CD14-positive monocyte (primary cell): Measurements from ENCODE around the gene REPIN1. TPM values are rescaled to one million over a fixed set of nuclear protein-coding genes. Genes with fewer than 3 reads are reported as not detected.
A peak's percentile ranks its signal among the peaks of the same experiment; 100 is the strongest.

Source experiments
- DNase-seq, 3 donors: peaks; one replicate each; pipeline ENCODE4 v3.0.0-alpha.2; 2011 to 2022
- H2AFZ ChIP-seq: 2 replicates; pipeline ENCODE4 v1.6.0; 2012; ENCODE audit warnings: mild to moderate bottlenecking, low read depth, low read length, inconsistent platforms; ENCODE audit not compliant: insufficient read depth, poor library complexity, severe bottlenecking
- H3K27ac ChIP-seq, 2 donors: 1 replicate in 1 of 2; 2 replicates in 1 of 2; pipeline ENCODE4 v1.5.1; 2012 to 2013; ENCODE audit warnings: low read length in 2 of 2, control low read depth in 1 of 2, inconsistent platforms in 1 of 2, low read depth in 1 of 2, mild to moderate bottlenecking in 1 of 2
- H3K27me3 ChIP-seq, 2 donors: one replicate each; pipeline versions ENCODE4 v1.6.0 to v1.6.1; 2011 to 2013; ENCODE audit warnings: low read length in 2 of 2; ENCODE audit not compliant: control insufficient read depth in 2 of 2, insufficient read depth in 2 of 2
- H3K36me3 ChIP-seq, 2 donors: replicated peaks in 1 of 2; 1 replicate in 1 of 2; 2 replicates in 1 of 2; pipeline versions ENCODE4 v1.5.1 to v1.6.1; 2012 to 2013; ENCODE audit warnings: low read length in 2 of 2, control low read depth in 1 of 2, inconsistent platforms in 1 of 2, mild to moderate bottlenecking in 1 of 2; ENCODE audit not compliant: insufficient read depth in 2 of 2, control insufficient read depth in 1 of 2
- H3K4me1 ChIP-seq, 2 donors: 1 replicate in 1 of 2; 2 replicates in 1 of 2; pipeline versions ENCODE4 v1.5.1 to v1.6.1; 2012 to 2013; ENCODE audit warnings: low read length in 2 of 2, control low read depth in 1 of 2, inconsistent platforms in 1 of 2, mild to moderate bottlenecking in 1 of 2, moderate library complexity in 1 of 2; ENCODE audit not compliant: insufficient read depth in 2 of 2, control insufficient read depth in 1 of 2
- H3K4me2 ChIP-seq: replicated peaks from 2 replicates; pipeline ENCODE3; 2012; ENCODE audit warnings: low read length, moderate library complexity, mild to moderate bottlenecking; ENCODE audit not compliant: poor library complexity, severe bottlenecking; ENCODE audit errors: extremely low read depth
- H3K4me3 ChIP-seq, 3 experiments: fragments of 200-600 bp in 1 of 3; sonication (generic) in 1 of 3; replicated peaks in 1 of 3; 1 replicate in 2 of 3; 2 replicates in 1 of 3; pipeline ENCODE4 v1.5.1; 2011 to 2013; ENCODE audit warnings: low read length in 3 of 3, mild to moderate bottlenecking in 3 of 3, control low read depth in 2 of 3, low read depth in 2 of 3, inconsistent platforms in 1 of 3, moderate library complexity in 1 of 3
- H3K79me2 ChIP-seq: 2 replicates; pipeline ENCODE4 v1.6.0; 2012; ENCODE audit warnings: mild to moderate bottlenecking, control low read depth, inconsistent platforms, low read length, moderate library complexity; ENCODE audit not compliant: insufficient read depth
- H3K9ac ChIP-seq: 2 replicates; pipeline ENCODE4 v1.6.0; 2017; ENCODE audit warnings: low read length, mild to moderate bottlenecking; ENCODE audit not compliant: insufficient read depth, poor library complexity, severe bottlenecking
- H3K9me3 ChIP-seq, 2 donors: replicated peaks in 1 of 2; 1 replicate in 1 of 2; 2 replicates in 1 of 2; pipeline versions ENCODE4 v1.5.1 to v1.6.1; 2012 to 2013; ENCODE audit warnings: low read length in 2 of 2, control low read depth in 1 of 2; ENCODE audit not compliant: control insufficient read depth in 1 of 2, insufficient read depth in 1 of 2
- H4K20me1 ChIP-seq: 2 replicates; pipeline ENCODE4 v1.6.0; 2012; ENCODE audit warnings: mild to moderate bottlenecking, low read length, control low read depth, moderate library complexity; ENCODE audit not compliant: insufficient read depth
- H3K27ac Mint-ChIP-seq, 7 donors: one replicate each; pipeline ENCODE4 v1.8.0; 2020; ENCODE audit warnings: mild to moderate bottlenecking in 7 of 7, mixed read lengths in 7 of 7, moderate library complexity in 6 of 7, inconsistent platforms in 2 of 7
- H3K27me3 Mint-ChIP-seq, 3 donors: one replicate each; pipeline ENCODE4 v1.8.0; 2021 to 2022; ENCODE audit warnings: low read depth in 3 of 3, mild to moderate bottlenecking in 3 of 3, mixed read lengths in 3 of 3, moderate library complexity in 3 of 3, inconsistent platforms in 1 of 3
- H3K36me3 Mint-ChIP-seq, 2 donors: one replicate each; pipeline ENCODE4 v1.8.0; 2020; ENCODE audit warnings: mixed read lengths in 2 of 2, inconsistent platforms in 1 of 2, mild to moderate bottlenecking in 1 of 2
- H3K4me1 Mint-ChIP-seq: one replicate; pipeline ENCODE4 v1.8.0; 2020; ENCODE audit warnings: mild to moderate bottlenecking, mixed read lengths
- H3K4me3 Mint-ChIP-seq, 2 donors: one replicate each; pipeline ENCODE4 v1.8.0; 2020; ENCODE audit warnings: mild to moderate bottlenecking in 2 of 2, mixed read lengths in 2 of 2, moderate library complexity in 1 of 2
- H3K9me3 Mint-ChIP-seq, 7 donors: one replicate each; pipeline ENCODE4 v1.8.0; 2020 to 2022; ENCODE audit warnings: mixed read lengths in 7 of 7, mild to moderate bottlenecking in 6 of 7, moderate library complexity in 6 of 7, inconsistent platforms in 2 of 7
- WGBS: methylation state at CpG from one replicate; pipeline ENCODE4 v1.1.5; 2013; ENCODE audit warnings: missing lambda C conversion rate; ENCODE audit not compliant: insufficient coverage; 5-methylcytosine and 5-hydroxymethylcytosine counted together
- intact Hi-C, 2 donors: fragments of 100-400 bp; cut with micrococcal nuclease; formaldehyde crosslinking; loops; one replicate each; pipeline versions ENCODE4 v1.15.0 to v1.15.1; 2023
- polyA plus RNA-seq, 3 donors: library from polyadenylated mRNA; depleted of rRNA in 1 of 3; unstranded in 2 of 3; stranded (reverse) in 1 of 3; fragments of 300-500 nt in 2 of 3; fragments of >200 nt in 1 of 3; fragmentation: Illumina TruSeq in 2 of 3; gene quantifications; 1 replicate in 2 of 3; 2 replicates in 1 of 3; pipeline ENCODE4 v1.2.3, GENCODE V29; 2012 to 2021
- TF ChIP-seq, protein P1 (sequence below): fragments of 200-600 bp; IDR thresholded peaks from one replicate; pipeline ENCODE4 v1.8.0; 2022; ENCODE audit warnings: antibody characterized with exemption, mild to moderate bottlenecking

REPIN1 gene
- polyA plus RNA-seq, 3 donors = 32.7 to 42.9 (median 39.0) TPM

DNA sequence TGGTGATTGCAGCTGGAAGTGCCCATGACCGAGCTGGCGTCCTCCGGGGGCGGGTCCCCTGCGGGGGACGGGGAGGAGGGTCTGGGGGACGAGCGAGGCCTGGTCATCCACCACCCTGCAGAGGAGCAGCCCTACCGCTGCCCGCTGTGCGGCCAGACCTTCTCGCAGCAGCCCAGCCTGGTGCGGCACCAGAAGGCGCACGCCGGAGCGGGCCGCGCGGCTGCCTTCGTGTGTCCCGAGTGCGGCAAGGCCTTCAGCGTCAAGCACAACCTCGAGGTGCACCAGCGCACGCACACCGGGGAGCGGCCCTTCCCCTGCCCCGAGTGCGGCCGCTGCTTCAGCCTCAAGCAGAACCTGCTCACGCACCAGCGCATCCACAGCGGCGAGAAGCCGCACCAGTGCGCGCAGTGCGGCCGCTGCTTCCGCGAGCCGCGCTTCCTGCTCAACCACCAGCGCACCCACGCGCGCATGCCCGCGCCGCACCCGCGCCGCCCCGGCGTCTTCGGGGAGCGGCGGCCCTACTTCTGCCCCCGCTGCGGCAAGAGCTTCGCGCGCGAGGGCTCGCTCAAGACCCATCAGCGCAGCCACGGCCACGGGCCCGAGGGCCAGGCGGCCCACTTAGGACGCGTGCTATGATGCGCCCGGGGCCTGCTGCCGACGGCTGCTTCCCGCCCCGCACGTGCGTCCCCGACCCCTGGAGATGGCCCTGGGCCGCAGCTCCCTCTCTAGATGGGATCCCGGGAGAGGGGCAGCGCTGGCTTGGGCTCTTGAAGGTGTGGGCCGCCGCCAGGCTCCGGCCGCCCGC is 39.2 kb downstream of the REPIN1 start:
- intact Hi-C loops = no loop called here
- no peak overlapping the region for H3K4me3 ChIP-seq
- no peaks in the 10 kb centered on the region for H3K36me3 ChIP-seq
- Mint-ChIP-seq H3K27ac (no peak overlapping the region), H3K9me3 (peaks cover 0 to 1% (median 0%) of the 10 kb centered on the region in 7 donors), H3K4me1 (peaks cover 30% of the 10 kb centered on the region), H3K4me3 (no peak overlapping the region), H3K36me3 (peaks cover 0 to 17% of the 10 kb centered on the region in 2 donors), H3K27me3 (peaks cover 0 to 6% (median 5%) of the 10 kb centered on the region in 3 donors)
- no peaks in the 10 kb centered on the region for H3K27me3 ChIP-seq
- H3K9me3 ChIP-seq = no peaks in the 10 kb centered on the region
- H3K4me1 ChIP-seq = peaks cover 26 to 33% of the 10 kb centered on the region in 2 donors
- no peak overlapping the region for H3K27ac ChIP-seq
- H3K79me2 ChIP-seq = no peaks in the 10 kb centered on the region
- H3K4me2 ChIP-seq = no peak overlapping the region
- no peak overlapping the region for H3K9ac ChIP-seq
- TF ChIP-seq, protein P1, sequence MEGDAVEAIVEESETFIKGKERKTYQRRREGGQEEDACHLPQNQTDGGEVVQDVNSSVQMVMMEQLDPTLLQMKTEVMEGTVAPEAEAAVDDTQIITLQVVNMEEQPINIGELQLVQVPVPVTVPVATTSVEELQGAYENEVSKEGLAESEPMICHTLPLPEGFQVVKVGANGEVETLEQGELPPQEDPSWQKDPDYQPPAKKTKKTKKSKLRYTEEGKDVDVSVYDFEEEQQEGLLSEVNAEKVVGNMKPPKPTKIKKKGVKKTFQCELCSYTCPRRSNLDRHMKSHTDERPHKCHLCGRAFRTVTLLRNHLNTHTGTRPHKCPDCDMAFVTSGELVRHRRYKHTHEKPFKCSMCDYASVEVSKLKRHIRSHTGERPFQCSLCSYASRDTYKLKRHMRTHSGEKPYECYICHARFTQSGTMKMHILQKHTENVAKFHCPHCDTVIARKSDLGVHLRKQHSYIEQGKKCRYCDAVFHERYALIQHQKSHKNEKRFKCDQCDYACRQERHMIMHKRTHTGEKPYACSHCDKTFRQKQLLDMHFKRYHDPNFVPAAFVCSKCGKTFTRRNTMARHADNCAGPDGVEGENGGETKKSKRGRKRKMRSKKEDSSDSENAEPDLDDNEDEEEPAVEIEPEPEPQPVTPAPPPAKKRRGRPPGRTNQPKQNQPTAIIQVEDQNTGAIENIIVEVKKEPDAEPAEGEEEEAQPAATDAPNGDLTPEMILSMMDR = no peak
- 97% methylated on average over 86 of the region's 91 CpGs for WGBS
- H2AFZ ChIP-seq = no peak overlapping the region
- no peak for DNase-seq
- H4K20me1 ChIP-seq = no peaks in the 10 kb centered on the region

DNA sequence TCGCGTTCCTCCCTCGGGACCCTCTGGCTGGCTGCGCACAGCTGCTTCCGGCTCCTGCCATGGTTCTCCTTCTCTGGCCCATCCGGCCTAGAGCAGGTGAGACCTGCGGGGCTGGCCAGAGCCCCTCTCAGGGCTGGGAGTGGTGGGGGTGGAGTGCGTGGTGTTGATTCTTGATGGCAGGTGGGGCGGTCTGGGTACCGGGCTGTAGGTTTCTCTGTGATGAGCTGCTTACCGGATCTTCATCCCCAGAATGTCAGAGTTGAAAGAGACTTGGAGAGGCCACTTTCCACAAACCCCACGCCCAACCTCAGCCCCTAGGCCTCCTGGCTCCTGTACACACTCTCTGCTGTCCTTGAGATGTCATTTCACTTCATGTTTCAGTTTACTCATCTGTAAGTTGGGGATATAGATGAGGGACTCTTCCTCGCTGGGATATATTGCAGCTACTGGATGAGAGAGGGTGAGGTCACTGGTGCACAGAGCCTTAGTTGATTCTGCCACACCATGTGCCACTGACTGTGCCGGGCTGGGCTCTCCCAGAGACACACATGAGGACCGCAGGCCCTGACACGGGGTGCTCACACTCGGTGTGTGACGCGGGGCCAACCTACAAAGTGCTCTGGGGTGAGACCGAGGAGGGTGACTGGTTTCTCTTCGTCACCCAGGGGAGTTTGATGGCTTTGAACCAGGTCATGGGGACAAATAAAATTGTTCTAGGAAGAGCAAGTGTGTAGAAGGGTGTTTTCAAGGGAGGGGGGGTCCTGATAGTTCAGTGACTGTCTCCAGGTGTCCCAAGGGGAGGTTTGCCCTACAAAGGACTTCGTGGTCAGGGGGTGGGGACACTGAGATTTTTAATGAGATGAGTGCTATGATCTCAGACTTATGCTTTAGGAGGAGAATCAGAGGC is 40.0 kb downstream of the REPIN1 start:
- WGBS = 97% methylated on average over 10 of the region's 22 CpGs
- H3K27me3 ChIP-seq = no peaks in the 10 kb centered on the region
- peaks cover 0 to 1% (median 0%) of the 10 kb centered on the region in 7 donors for H3K9me3 Mint-ChIP-seq
- H4K20me1 ChIP-seq = no peaks in the 10 kb centered on the region
- no peak overlapping the region for H3K9ac ChIP-seq
- no peak overlapping the region for H3K4me3 Mint-ChIP-seq
- H2AFZ ChIP-seq = no peak overlapping the region
- TF ChIP-seq, protein P1 = no peak
- H3K9me3 ChIP-seq = no peaks in the 10 kb centered on the region
- peak overlapping the region in 4 of 7 donors; percentile 42 to 54 (median 50) for H3K27ac Mint-ChIP-seq
- peaks cover 1 to 8% (median 3%) of the 10 kb centered on the region in 3 donors for H3K27me3 Mint-ChIP-seq
- H3K4me1 Mint-ChIP-seq = peaks cover 30% of the 10 kb centered on the region
- peaks cover 26 to 33% of the 10 kb centered on the region in 2 donors for H3K4me1 ChIP-seq
- H3K4me3 ChIP-seq = no peak overlapping the region
- no peak overlapping the region for H3K4me2 ChIP-seq
- H3K36me3 ChIP-seq = no peaks in the 10 kb centered on the region
- no peak for DNase-seq
- H3K79me2 ChIP-seq = no peaks in the 10 kb centered on the region
- no peak overlapping the region for H3K27ac ChIP-seq
- peaks cover 0 to 17% of the 10 kb centered on the region in 2 donors for H3K36me3 Mint-ChIP-seq
- intact Hi-C loops = no loop called here
